A549 (cell line): ENCODE measurements around the gene ADCY7. TPM values are rescaled to one million over a fixed set of nuclear protein-coding genes. Genes with fewer than 3 reads are reported as not detected.

Source experiments
- ATAC-seq, 2 experiments: fragments of 200-7000 bp in 1 of 2; fragments of >200 bp in 1 of 2; cut with Nextera tagmentation in 1 of 2; cut with Tn5 transposase in 1 of 2; 3 replicates each; pipeline versions ENCODE4 v1.8.0 to v1.9.1; 2018 to 2020; ENCODE audit warnings: mild to moderate bottlenecking in 1 of 2, moderate library complexity in 1 of 2
- CTCF ChIA-PET: fragments of 300-600 bp; sonication (Branson Sonifier 250); formaldehyde crosslinking; extraction: SDS; loops from one replicate; lab custom pipeline; 2021; ENCODE audit warnings: antibody characterized with exemption, inconsistent platforms; lab: Yijun Ruan, JAX
- POLR2A ChIA-PET: fragments of 350-600 bp; formaldehyde crosslinking; extraction: SDS; loops from one replicate; lab custom pipeline; 2021; ENCODE audit warnings: antibody characterized with exemption, inconsistent platforms; lab: Yijun Ruan, JAX
- DNase-seq, 2 experiments: peaks; one replicate each; pipeline versions ENCODE4 v3.0.0 to v3.0.0-alpha.2; 2011 to 2016; ENCODE audit warnings: low read depth in 1 of 2, low spot score in 1 of 2
- FAIRE-seq: peaks from 2 replicates; lab custom pipeline; 2011; peaks lifted over from hg19 to GRCh38; lab: Jason Lieb, UNC
- H3K27ac ChIP-seq, 2 experiments: fragments of >200 bp; sonication (Bioruptor Twin); formaldehyde crosslinking; 3 replicates each; pipeline ENCODE4 v1.5.1; 2016 to 2017
- H3K4me1 ChIP-seq: fragments of >200 bp; sonication (Bioruptor Twin); formaldehyde crosslinking; 3 replicates; pipeline ENCODE4 v1.6.1; 2016
- H3K4me2 ChIP-seq: fragments of >200 bp; sonication (Bioruptor Twin); formaldehyde crosslinking; 3 replicates; pipeline ENCODE4 v1.6.1; 2016
- H3K4me3 ChIP-seq: fragments of >200 bp; sonication (Bioruptor Twin); formaldehyde crosslinking; 3 replicates; pipeline ENCODE4 v1.5.1; 2016
- H3K9me3 ChIP-seq: fragments of >200 bp; sonication (Bioruptor Twin); formaldehyde crosslinking; 3 replicates; pipeline ENCODE4 v1.6.1; 2016
- BCL3 ChIP-seq: fragments of >200 bp; sonication (Bioruptor Twin); formaldehyde crosslinking; IDR thresholded peaks from 3 replicates; pipeline ENCODE4 v1.6.1; 2016
- BHLHE40 ChIP-seq: IDR thresholded peaks from 2 replicates; pipeline ENCODE4 v1.6.1; 2012; ENCODE audit warnings: low read depth, low read length, inconsistent platforms
- CBX8 ChIP-seq: fragments of 200-600 bp; sonication (generic); IDR thresholded peaks from 2 replicates; pipeline ENCODE4 v1.6.1; 2016
- CEBPB ChIP-seq, 2 experiments: fragments of >200 bp in 1 of 2; sonication (Bioruptor Twin) in 1 of 2; formaldehyde crosslinking in 1 of 2; IDR thresholded peaks; 2 replicates each; pipeline ENCODE4 v1.6.1; 2012 to 2016
- CHD4 ChIP-seq: fragments of 200-600 bp; sonication (generic); IDR thresholded peaks from 2 replicates; pipeline ENCODE4 v1.6.1; 2016; ENCODE audit warnings: antibody characterized with exemption, mild to moderate bottlenecking, borderline replicate concordance
- EHF ChIP-seq: fragments of 250-450 bp; sonication (Bioruptor Pico); IDR thresholded peaks from 2 replicates; pipeline ENCODE4 v1.5.0; 2020; ENCODE audit warnings: mild to moderate bottlenecking
- EHMT2 ChIP-seq: fragments of 200-600 bp; sonication (generic); IDR thresholded peaks from 2 replicates; pipeline ENCODE4 v1.6.1; 2016; ENCODE audit warnings: antibody characterized with exemption, low read depth, mild to moderate bottlenecking, moderate library complexity
- EP300 ChIP-seq, 2 experiments: fragments of >200 bp; sonication (Bioruptor Twin); formaldehyde crosslinking; IDR thresholded peaks; 2 replicates in 1 of 2; 3 replicates in 1 of 2; pipeline ENCODE4 v1.6.1; 2016 to 2017
- ESRRA ChIP-seq: fragments of 150-350 bp; IDR thresholded peaks from 2 replicates; pipeline ENCODE4 v1.6.1; 2014; ENCODE audit warnings: mild to moderate bottlenecking, low read length, borderline replicate concordance
- FOSL2 ChIP-seq, 2 experiments: fragments of 450-650 bp in 1 of 2; fragments of >200 bp in 1 of 2; sonication (Bioruptor Twin) in 1 of 2; formaldehyde crosslinking; IDR thresholded peaks; 2 replicates each; pipeline versions ENCODE4 v1.5.0 to v1.6.1; 2016 to 2020; ENCODE audit warnings: mild to moderate bottlenecking in 1 of 2, moderate library complexity in 1 of 2
- HOXB5 ChIP-seq: fragments of 250-450 bp; sonication (Bioruptor Pico); IDR thresholded peaks from 2 replicates; pipeline ENCODE4 v1.5.0; 2020; ENCODE audit warnings: mild to moderate bottlenecking, moderate library complexity
- MAFK ChIP-seq: fragments of 450-650 bp; IDR thresholded peaks from 2 replicates; pipeline ENCODE4 v1.6.1; 2014; ENCODE audit not compliant: partially characterized antibody
- MAX ChIP-seq: IDR thresholded peaks from 2 replicates; pipeline ENCODE4 v1.6.1; 2012
- NFE2L2 ChIP-seq: fragments of 150-350 bp; conservative IDR thresholded peaks from 2 replicates; pipeline ENCODE4 v1.6.1; 2014; ENCODE audit warnings: low read length
- PHF8 ChIP-seq: fragments of 200-600 bp; sonication (generic); IDR thresholded peaks from 2 replicates; pipeline ENCODE4 v1.6.1; 2016; ENCODE audit warnings: low read depth, mild to moderate bottlenecking, antibody characterized with exemption, moderate library complexity, borderline replicate concordance
- POLR2AphosphoS2 ChIP-seq: conservative IDR thresholded peaks from 2 replicates; pipeline ENCODE4 v1.6.1; 2012; ENCODE audit warnings: low read length, improper control_type of control experiment, inconsistent platforms
- RNF2 ChIP-seq: fragments of 200-600 bp; sonication (generic); IDR thresholded peaks from 2 replicates; pipeline ENCODE4 v1.6.1; 2016; ENCODE audit warnings: low read depth, mild to moderate bottlenecking, antibody characterized with exemption, moderate library complexity, borderline replicate concordance
- SREBF2 ChIP-seq: fragments of 450-650 bp; IDR thresholded peaks from 2 replicates; pipeline ENCODE4 v1.6.1; 2014; ENCODE audit warnings: mild to moderate bottlenecking, moderate library complexity
- USF2 ChIP-seq: fragments of 450-650 bp; IDR thresholded peaks from 2 replicates; pipeline ENCODE4 v1.6.1; 2014; ENCODE audit warnings: antibody characterized with exemption
- ZC3H11A ChIP-seq: fragments of 450-650 bp; IDR thresholded peaks from 2 replicates; pipeline ENCODE4 v1.6.1; 2014; ENCODE audit warnings: antibody characterized with exemption, mild to moderate bottlenecking
- WGBS: methylation state at CpG from one replicate; pipeline ENCODE4 v1.1.6; 2017; ENCODE audit errors: missing lambda C conversion rate; 5-methylcytosine and 5-hydroxymethylcytosine counted together
- polyA plus RNA-seq, 4 experiments: library from polyadenylated mRNA; depleted of rRNA in 3 of 4; stranded (reverse); fragments of >200 nt; fragmentation: RNase III in 1 of 4; extraction: RNeasy Plus Mini Kit Qiagen cat#74134 plus additional on column Dnase treatment in 1 of 4; gene quantifications; 2 replicates in 3 of 4; 3 replicates in 1 of 4; pipeline ENCODE4 v1.2.3, GENCODE V29; 2011 to 2017

The ADCY7 gene
- polyA plus RNA-seq, 2 of the 4 experiments (the other 2 are of a cell fraction): 10.5 to 18.7 TPM

GRCh38 chr16:50260206-50261159 lies 5.9 kb upstream of the ADCY7 start:
- DNase-seq: no peak
- no peaks in the 10 kb centered on the region for H3K9me3 ChIP-seq
- no peak for FAIRE-seq
- ChIA-PET POLR2A (no interaction called here), CTCF (interaction anchor here (0.5 to 2.0 kb wide), 3 partner anchors 11 to 95 kb away, joined by 3 to 8 read pairs (median 4); no protein-coding TSS in a partner anchor)
- 87% methylated on average over 9 of the region's 9 CpGs for WGBS
- H3K27ac ChIP-seq: no peak overlapping the region
- no peak overlapping the region for H3K4me2 ChIP-seq
- H3K4me1 ChIP-seq: peaks cover 38% of the 10 kb centered on the region
- H3K4me3 ChIP-seq: no peak overlapping the region
- TF ChIP-seq BCL3 (no peak), EP300 (IDR thresholded peaks at IDR 0.05) (no peak), NFE2L2 (no peak), MAFK (no peak), SREBF2 (no peak), ZC3H11A (no peak), EHMT2 (no peak), FOSL2 (IDR thresholded peaks at IDR 0.05) (no peak), FOSL2 (CRISPR knock-in tag; IDR thresholded peaks at IDR 0.05) (no peak), BHLHE40 (no peak), MAX (no peak), PHF8 (no peak), CBX8 (no peak), CEBPB (IDR thresholded peaks at IDR 0.05) (no peak), POLR2AphosphoS2 (no peak), RNF2 (no peak), ESRRA (no peak), USF2 (no peak), EHF (CRISPR knock-in tag) (no peak), HOXB5 (no peak), CHD4 (no peak)
- no peak for ATAC-seq

GRCh38 chr16:50261160-50261706 lies 5.1 kb upstream of the ADCY7 start:
- no peak for FAIRE-seq
- POLR2A ChIA-PET: no interaction called here
- no peak overlapping the region for H3K4me3 ChIP-seq
- DNase-seq: no peak
- no peak for TF ChIP-seq ZC3H11A
- peak; percentile 28 for TF ChIP-seq MAFK
- ATAC-seq: no peak
- no peaks in the 10 kb centered on the region for H3K9me3 ChIP-seq
- H3K4me1 ChIP-seq: peaks cover 38% of the 10 kb centered on the region
- peak overlapping the region; percentile 53 for H3K4me2 ChIP-seq
- peak overlapping the region in 1 of 2 experiments; percentile 47; a peak in 2 of 6 replicates for H3K27ac ChIP-seq
- WGBS: 85% methylated on average over 9 of the region's 9 CpGs
- CTCF ChIA-PET: interaction anchor here (0.5 to 2.0 kb wide), 3 partner anchors 12 to 94 kb away, joined by 3 to 8 read pairs (median 4); no protein-coding TSS in a partner anchor
